ENCODE measurements around the gene LIMS1. TPM values are rescaled to one million over a fixed set of nuclear protein-coding genes. Genes with fewer than 3 reads are reported as not detected.

Gene LIMS1
- total and polyA plus RNA-seq, 2 donors (not counting 1 experiment from before 2014, with no cell fraction given) = 14.0 to 22.1 TPM

DNA sequence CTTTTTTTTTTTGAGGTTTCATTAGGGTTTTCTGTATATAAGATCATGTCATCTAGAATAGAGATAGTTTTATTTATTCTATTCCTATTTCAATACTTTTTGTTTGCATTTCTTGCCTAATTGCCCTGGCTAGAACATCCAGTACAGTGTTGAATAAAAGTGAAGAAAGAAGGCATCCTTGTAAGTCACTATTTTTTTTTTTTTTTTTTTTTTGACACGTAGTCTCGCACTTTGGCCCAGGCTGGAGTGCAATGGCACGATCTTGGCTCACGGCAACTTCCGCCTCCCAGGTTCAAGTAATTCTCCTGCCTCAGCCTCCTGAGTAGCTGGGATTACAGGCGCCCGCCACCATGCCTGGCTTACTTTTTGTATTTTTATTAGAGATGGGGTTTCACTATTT lies 157.2 kb downstream of the LIMS1 start:
- Histone ChIP-seq H2AFZ (ENCODE audit: insufficient read depth, low read depth, low read length, poor library complexity, severe bottlenecking) (no peak overlapping the region), H3K4me3 (ENCODE audit: control extremely low read depth in 1 of 5, extremely low read depth in 1 of 5, insufficient read depth in 1 of 5, low read depth in 2 of 5, low read length in 4 of 5) (no peak overlapping the region), H3K9ac (ENCODE audit: low read length) (no peak overlapping the region), H3K9me3 (ENCODE audit: control extremely low read depth in 1 of 3, control insufficient read depth in 2 of 3, insufficient read depth in 1 of 3, low read length in 2 of 3) (no peaks in the 10 kb centered on the region), H3K4me2 (replicated peaks; ENCODE audit: low read depth, low read length, poor library complexity, severe bottlenecking) (no peak overlapping the region), H3K4me1 (ENCODE audit: control insufficient read depth in 2 of 2, insufficient read depth in 2 of 2, low read length in 2 of 2) (no peaks in the 10 kb centered on the region), H4K20me1 (ENCODE audit: control insufficient read depth, insufficient read depth, low read length, poor library complexity, severe bottlenecking) (no peaks in the 10 kb centered on the region), H3K27ac (ENCODE audit: low read length in 2 of 2) (no peak overlapping the region), H3K36me3 (replicated peaks in 1 of 2; ENCODE audit: control extremely low read depth in 1 of 2, control insufficient read depth in 1 of 2, extremely low read depth in 1 of 2, insufficient read depth in 2 of 2, low read length in 1 of 2) (no peaks in the 10 kb centered on the region), H3K79me2 (ENCODE audit: control insufficient read depth, insufficient read depth, low read length) (no peaks in the 10 kb centered on the region), H3K27me3 (replicated peaks in 1 of 4; ENCODE audit: control extremely low read depth in 1 of 4, control insufficient read depth in 3 of 4, insufficient read depth in 4 of 4, low read length in 3 of 4) (no peaks in the 10 kb centered on the region)
- Mint-ChIP-seq H3K4me3 (no peak overlapping the region), H3K4me1 (no peaks in the 10 kb centered on the region), H3K27me3 (no peaks in the 10 kb centered on the region), H3K27ac (no peak overlapping the region), H3K9me3 (ENCODE audit: insufficient read depth) (no peaks in the 10 kb centered on the region)
- ATAC-seq (ENCODE audit: low read depth) (no peak), DNase-seq (no peak)
- 100% methylated on average over 5 of the region's 7 CpGs for WGBS (ENCODE audit: insufficient coverage)
- ChIA-PET POLR2A (interaction anchor here (0.7 kb wide), 1 partner anchor 89 kb away, joined by 3 read pairs; no protein-coding TSS in a partner anchor), CTCF (interaction anchor here (0.7 to 0.8 kb wide), 2 partner anchors 8 to 818 kb away, joined by 4 to 5 read pairs; no protein-coding TSS in a partner anchor)
- intact Hi-C loops (cut with micrococcal nuclease) = loop anchor here (5.0 kb wide), 1 partner anchor 821 kb away; no protein-coding TSS in a partner anchor
- no peak for TF ChIP-seq EZH2 (IDR thresholded peaks at IDR 0.05; ENCODE audit: borderline replicate concordance, insufficient read depth, low read depth, low read length, poor library complexity, severe bottlenecking)
- TF ChIP-seq, protein P1, sequence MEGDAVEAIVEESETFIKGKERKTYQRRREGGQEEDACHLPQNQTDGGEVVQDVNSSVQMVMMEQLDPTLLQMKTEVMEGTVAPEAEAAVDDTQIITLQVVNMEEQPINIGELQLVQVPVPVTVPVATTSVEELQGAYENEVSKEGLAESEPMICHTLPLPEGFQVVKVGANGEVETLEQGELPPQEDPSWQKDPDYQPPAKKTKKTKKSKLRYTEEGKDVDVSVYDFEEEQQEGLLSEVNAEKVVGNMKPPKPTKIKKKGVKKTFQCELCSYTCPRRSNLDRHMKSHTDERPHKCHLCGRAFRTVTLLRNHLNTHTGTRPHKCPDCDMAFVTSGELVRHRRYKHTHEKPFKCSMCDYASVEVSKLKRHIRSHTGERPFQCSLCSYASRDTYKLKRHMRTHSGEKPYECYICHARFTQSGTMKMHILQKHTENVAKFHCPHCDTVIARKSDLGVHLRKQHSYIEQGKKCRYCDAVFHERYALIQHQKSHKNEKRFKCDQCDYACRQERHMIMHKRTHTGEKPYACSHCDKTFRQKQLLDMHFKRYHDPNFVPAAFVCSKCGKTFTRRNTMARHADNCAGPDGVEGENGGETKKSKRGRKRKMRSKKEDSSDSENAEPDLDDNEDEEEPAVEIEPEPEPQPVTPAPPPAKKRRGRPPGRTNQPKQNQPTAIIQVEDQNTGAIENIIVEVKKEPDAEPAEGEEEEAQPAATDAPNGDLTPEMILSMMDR (IDR thresholded peaks at IDR 0.05) = no peak

DNA sequence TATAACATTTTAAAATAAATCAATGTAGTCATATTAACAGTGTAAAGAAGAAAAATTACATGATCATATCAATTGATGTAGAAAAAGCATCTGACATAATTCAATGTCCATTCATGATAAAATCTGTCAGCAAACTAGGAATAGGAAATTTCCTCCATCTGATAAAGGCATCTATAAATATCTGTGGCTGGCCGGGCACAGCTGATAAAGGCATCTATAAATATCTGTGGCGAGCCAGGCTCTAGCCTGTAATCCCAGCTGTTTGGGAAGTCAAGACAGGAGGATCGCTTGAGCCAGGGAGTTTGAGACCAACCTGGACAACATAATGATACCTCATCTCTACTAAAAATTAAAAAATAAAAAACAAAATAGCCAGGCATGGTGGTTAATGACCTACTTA lies 166.9 kb downstream of the LIMS1 start:
- DNase-seq (no peak), ATAC-seq (ENCODE audit: low read depth) (no peak)
- Histone ChIP-seq H3K36me3 (replicated peaks in 1 of 2; ENCODE audit: control extremely low read depth in 1 of 2, control insufficient read depth in 1 of 2, extremely low read depth in 1 of 2, insufficient read depth in 2 of 2, low read length in 1 of 2) (no peaks in the 10 kb centered on the region), H3K27me3 (replicated peaks in 1 of 4; ENCODE audit: control extremely low read depth in 1 of 4, control insufficient read depth in 3 of 4, insufficient read depth in 4 of 4, low read length in 3 of 4) (no peaks in the 10 kb centered on the region), H2AFZ (ENCODE audit: insufficient read depth, low read depth, low read length, poor library complexity, severe bottlenecking) (no peak overlapping the region), H3K27ac (ENCODE audit: low read length in 2 of 2) (no peak overlapping the region), H3K79me2 (ENCODE audit: control insufficient read depth, insufficient read depth, low read length) (no peaks in the 10 kb centered on the region), H3K4me2 (replicated peaks; ENCODE audit: low read depth, low read length, poor library complexity, severe bottlenecking) (no peak overlapping the region), H3K4me1 (ENCODE audit: control insufficient read depth in 2 of 2, insufficient read depth in 2 of 2, low read length in 2 of 2) (no peaks in the 10 kb centered on the region), H3K9ac (ENCODE audit: low read length) (no peak overlapping the region), H4K20me1 (ENCODE audit: control insufficient read depth, insufficient read depth, low read length, poor library complexity, severe bottlenecking) (no peaks in the 10 kb centered on the region), H3K4me3 (ENCODE audit: control extremely low read depth in 1 of 5, extremely low read depth in 1 of 5, insufficient read depth in 1 of 5, low read depth in 2 of 5, low read length in 4 of 5) (no peak overlapping the region), H3K9me3 (ENCODE audit: control extremely low read depth in 1 of 3, control insufficient read depth in 2 of 3, insufficient read depth in 1 of 3, low read length in 2 of 3) (peaks cover 0 to under 1% (median 0%) of the 10 kb centered on the region in 3 donors)
- no peak overlapping the region for H3K27ac Mint-ChIP-seq
- no peaks in the 10 kb centered on the region for H3K27me3 Mint-ChIP-seq
- H3K9me3 Mint-ChIP-seq (ENCODE audit: insufficient read depth) = no peaks in the 10 kb centered on the region
- H3K4me1 Mint-ChIP-seq = no peaks in the 10 kb centered on the region
- TF ChIP-seq EZH2 (IDR thresholded peaks at IDR 0.05; ENCODE audit: borderline replicate concordance, insufficient read depth, low read depth, low read length, poor library complexity, severe bottlenecking) = no peak
- TF ChIP-seq, protein P1 (IDR thresholded peaks at IDR 0.05) = no peak
- POLR2A ChIA-PET = no interaction called here
- CTCF ChIA-PET = no interaction called here
- no CpG with 5 or more reads among the region's 3 CpGs for WGBS (ENCODE audit: insufficient coverage)
- H3K4me3 Mint-ChIP-seq = no peak overlapping the region
- intact Hi-C loops (cut with micrococcal nuclease) = no loop called here

All from B cell (primary cell).